ENCODE results near the gene MAP4K1. TPM values are rescaled to one million over a fixed set of nuclear protein-coding genes. Genes with fewer than 3 reads are reported as not detected.
A peak's percentile ranks its signal among the peaks of the same experiment; 100 is the strongest.
"Not testable (repeated sequence)": the region's sequence is repeated elsewhere in the genome, so short reads cannot be mapped to it uniquely, and the experiment has no call there.

The MAP4K1 gene
- polyA plus RNA-seq, 3 donors = 2.3 to 4.2 (median 3.9) TPM

DNA sequence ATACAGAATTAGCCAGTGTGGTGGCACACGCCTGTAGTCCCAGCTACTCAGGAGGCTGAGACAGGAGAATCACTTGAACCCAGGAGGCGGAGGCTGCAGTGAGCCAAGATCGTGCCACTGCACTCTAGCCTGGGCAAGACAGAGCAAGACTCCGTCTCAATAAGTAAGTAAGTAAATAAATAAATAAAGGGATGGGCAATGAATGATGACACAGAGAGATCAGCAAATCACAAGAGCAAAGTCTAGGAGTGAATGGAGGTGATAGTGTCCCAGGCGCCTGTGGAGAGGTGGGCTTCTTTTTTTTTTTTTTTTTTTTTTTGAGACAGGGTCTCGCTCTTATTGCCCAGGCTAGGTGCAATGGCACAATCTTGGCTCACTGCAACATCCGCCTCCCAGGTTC is 58.8 kb downstream of the MAP4K1 start:
- DNase-seq (ENCODE audit: extremely low read depth in 1 of 11, low read depth in 9 of 11, low spot score in 4 of 11) = not testable (repeated sequence)

- DNase-seq (ENCODE audit: extremely low read depth in 1 of 11, low read depth in 9 of 11, low spot score in 4 of 11) = no peak
Measured at GRCh38 chr19:38557205-38557799, 60.5 kb downstream of the MAP4K1 start.

DNA sequence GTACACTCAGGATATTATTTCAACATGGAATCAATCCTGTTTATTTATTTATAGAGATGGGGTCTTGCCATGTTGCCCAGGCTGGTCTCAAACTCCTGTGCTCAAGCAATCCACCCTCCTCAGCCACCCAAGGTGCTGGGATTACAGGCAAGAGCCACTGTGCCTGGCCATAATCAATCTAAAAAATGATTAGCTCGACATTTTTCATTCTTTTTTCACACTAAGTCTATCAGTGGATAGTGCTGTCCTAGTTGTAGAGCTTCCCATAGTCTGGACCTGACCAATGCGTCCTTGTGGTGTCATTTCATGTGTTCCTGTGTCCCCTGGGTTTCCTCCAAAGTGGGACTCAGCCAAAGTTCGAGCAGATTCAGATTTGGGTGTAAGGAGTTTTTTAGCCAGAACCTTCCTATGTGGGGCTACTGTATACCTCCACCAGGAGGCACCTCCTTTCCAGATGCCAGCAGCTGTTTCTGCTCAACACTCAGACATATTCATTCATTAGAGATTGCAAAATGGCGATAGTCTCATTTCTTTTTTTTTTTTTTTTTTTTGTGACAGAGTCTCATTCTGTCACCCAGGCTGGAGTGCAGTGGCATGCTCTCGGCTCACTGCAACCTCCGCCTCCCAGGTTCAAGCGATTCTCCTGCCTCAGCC is 61.1 kb downstream of the MAP4K1 start:
- no peak for DNase-seq (ENCODE audit: extremely low read depth in 1 of 11, low read depth in 9 of 11, low spot score in 4 of 11)

DNA sequence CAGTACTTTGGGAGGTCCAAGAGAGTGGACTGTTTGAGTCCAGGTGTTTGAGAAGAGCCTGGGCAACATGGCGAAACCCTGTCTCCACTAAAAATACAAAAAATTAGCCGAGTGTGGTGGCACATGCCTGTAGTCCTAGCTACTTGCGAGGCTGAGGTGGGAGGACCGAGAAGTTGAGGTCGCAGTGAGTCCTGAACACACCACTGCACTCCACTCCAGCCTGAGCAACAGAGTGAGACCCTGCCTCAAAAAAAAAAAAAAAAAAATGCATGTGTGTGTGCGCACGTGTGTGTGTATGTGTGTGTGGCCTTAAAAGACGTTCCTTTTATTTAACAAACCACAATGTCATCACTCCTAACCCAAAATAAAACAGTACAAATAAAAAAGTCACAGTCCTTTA is 62.6 kb downstream of the MAP4K1 start:
- DNase-seq (ENCODE audit: extremely low read depth in 1 of 11, low read depth in 9 of 11, low spot score in 4 of 11) = no peak

DNA sequence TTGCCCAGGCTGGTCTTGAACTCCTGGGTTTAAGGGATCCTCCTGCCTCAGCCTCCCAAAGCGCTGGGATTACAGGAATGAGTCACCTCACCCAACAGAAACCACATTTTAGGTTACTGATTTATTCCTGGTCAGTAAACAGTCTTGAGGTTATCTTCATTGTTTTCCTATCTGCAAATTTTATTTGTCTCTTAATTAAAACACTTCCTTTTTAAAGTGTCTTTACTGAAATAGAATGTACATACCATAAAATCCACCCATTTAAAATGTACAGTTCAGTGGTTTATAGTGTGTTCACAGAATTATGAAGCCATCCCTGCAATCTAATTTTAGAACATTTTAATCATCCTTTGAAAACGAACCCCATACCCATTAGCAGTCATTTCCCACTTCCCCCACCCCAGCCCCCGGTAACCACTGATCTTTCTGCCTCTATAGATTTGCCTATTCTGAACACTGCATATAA is 63.0 kb downstream of the MAP4K1 start:
- DNase-seq (ENCODE audit: extremely low read depth in 1 of 11, low read depth in 9 of 11, low spot score in 4 of 11) = no peak

DNA sequence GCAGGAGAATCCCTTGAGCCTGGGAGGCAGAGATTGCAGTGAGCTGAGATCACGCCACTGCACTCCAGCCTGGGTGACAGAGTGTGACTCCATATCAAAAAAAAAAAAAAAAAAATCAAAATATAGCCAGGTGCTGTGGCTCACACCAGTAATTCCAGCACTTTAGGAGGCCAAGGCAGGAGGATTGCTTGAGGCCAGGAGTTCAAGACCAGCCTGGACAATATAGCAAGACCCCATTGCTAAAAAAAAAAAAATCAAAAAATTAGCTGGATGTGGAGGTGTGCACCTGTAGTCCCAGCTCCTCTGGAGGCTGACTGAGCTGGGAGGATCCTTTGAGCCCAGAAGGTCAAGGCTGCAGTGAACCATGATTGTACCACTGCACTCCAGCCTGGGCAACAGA is 64.5 kb downstream of the MAP4K1 start:
- not testable (repeated sequence) for DNase-seq (ENCODE audit: extremely low read depth in 1 of 11, low read depth in 9 of 11, low spot score in 4 of 11)

DNA sequence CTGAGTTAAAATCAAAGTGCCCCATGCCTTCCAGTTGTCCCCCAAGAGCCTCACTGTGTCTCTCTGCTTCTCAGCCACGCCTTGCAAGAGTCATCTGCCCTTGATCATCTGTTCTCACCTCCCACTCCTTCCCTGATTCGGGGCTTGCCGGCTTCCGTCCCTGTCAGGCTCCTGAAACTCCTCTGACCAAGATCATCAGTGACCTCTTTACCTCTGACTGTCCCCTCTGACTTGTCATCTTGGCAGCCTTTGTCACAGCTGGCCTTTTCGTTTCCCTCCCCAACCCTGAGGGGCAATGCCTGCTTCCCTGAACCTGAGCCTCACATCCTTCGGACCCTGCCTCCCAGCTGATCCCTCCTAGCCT is 66.3 kb downstream of the MAP4K1 start:
- DNase-seq (ENCODE audit: extremely low read depth in 1 of 11, low read depth in 9 of 11, low spot score in 4 of 11) = no peak

DNA sequence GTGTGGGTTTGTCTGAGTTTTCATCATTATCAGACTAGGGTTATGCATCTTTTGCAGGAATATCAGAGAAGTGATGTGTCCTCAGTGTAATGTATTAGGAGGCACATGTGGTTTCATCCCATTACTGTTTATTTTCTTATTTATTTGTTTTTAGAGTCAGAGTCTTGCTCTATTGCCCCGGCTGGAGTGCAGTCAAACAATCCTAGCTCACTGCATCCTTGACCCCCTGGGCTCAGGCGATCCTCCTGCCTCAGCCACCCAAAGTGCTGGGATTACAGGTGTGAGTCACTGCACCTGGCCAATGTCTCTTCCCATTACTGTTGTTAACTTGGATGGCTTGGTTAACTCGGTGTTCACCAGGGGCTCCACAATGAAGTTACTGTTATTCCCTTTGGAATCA is 67.4 kb downstream of the MAP4K1 start:
- no peak for DNase-seq (ENCODE audit: extremely low read depth in 1 of 11, low read depth in 9 of 11, low spot score in 4 of 11)

- no peak for DNase-seq (ENCODE audit: extremely low read depth in 1 of 11, low read depth in 9 of 11, low spot score in 4 of 11)
Measured at GRCh38 chr19:38549942-38550341, 67.8 kb downstream of the MAP4K1 start.

DNA sequence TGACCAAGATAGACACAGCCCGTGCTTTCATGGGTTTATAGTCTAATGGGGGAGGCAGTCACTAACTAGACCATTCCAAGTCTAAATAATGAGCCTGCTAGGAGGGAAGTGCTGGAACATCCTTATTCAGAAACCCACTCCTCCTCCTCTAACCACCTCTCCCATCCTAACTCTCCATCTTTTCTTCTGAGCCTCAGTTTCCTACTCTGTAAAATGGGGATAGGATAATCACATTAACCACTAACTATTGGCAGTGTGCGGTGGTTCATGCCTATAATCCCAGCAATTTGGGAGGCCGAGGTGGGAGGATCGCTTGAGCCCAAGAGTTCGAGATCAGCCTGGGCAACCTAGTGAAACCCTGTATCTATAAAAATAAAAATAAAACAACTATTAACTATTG is 68.7 kb downstream of the MAP4K1 start:
- DNase-seq (ENCODE audit: extremely low read depth in 1 of 11, low read depth in 9 of 11, low spot score in 4 of 11) = no peak

- no peak for DNase-seq (ENCODE audit: extremely low read depth in 1 of 11, low read depth in 9 of 11, low spot score in 4 of 11)
Measured at GRCh38 chr19:38547421-38547820, 70.3 kb downstream of the MAP4K1 start.

DNA sequence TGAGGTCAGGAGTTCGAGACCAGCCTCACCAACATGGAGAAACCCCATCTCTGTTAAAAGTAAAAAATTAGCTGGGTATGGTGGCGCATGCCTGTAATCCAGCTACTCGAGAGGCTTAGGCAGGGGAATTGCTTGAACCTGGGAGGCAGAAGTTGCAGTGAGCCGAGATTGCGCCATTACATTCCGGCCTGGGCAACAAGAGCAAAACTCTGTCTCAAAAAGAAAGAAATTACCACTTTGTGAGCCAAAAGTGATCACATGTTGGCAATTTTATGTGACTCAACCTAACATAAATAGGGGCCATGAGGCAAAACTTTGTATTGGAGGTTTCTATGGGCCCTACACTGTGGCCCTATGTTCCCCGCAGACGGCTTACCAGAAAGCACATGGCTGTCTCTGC is 72.2 kb downstream of the MAP4K1 start:
- no peak for DNase-seq (ENCODE audit: extremely low read depth in 1 of 11, low read depth in 9 of 11, low spot score in 4 of 11)

DNA sequence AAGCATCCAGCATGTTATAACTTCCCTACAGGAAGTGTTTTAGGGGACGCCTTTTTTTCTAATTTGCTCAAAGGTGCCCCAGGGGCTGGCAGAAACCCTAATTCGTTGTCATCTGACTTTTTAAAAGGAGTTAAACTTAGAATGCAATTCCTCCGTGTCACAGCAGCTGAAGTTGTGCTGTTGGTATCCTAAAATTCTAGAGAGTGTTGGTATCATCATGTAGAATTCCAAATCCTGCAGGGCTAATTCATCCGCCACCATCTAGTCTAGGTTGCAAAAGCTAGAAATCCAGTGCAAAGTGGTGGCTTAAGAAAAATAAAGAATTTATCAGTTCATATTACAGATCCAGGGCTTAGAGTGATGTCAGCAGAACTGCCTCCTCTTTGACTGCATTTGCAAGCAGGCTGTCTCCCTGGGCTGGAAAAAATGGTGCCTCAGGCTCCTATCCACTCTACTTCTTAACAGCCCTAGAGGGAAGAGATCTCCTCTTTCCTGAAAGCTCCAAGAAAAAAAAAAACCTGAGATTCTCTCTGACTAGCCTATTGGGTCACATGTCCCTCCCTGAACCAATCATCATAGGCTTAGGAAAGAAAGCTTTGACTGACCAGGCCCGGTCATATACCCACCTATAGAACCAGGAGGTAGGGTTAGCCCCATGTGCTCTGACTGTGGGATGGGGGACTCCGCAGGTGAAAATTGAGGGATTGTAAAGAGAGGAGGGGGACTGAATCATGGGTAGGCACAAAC is 73.0 kb downstream of the MAP4K1 start:
- DNase-seq (ENCODE audit: extremely low read depth in 1 of 11, low read depth in 9 of 11, low spot score in 4 of 11) = peak in 3 of 11 donors; percentile 23 to 39 (median 31)

DNA sequence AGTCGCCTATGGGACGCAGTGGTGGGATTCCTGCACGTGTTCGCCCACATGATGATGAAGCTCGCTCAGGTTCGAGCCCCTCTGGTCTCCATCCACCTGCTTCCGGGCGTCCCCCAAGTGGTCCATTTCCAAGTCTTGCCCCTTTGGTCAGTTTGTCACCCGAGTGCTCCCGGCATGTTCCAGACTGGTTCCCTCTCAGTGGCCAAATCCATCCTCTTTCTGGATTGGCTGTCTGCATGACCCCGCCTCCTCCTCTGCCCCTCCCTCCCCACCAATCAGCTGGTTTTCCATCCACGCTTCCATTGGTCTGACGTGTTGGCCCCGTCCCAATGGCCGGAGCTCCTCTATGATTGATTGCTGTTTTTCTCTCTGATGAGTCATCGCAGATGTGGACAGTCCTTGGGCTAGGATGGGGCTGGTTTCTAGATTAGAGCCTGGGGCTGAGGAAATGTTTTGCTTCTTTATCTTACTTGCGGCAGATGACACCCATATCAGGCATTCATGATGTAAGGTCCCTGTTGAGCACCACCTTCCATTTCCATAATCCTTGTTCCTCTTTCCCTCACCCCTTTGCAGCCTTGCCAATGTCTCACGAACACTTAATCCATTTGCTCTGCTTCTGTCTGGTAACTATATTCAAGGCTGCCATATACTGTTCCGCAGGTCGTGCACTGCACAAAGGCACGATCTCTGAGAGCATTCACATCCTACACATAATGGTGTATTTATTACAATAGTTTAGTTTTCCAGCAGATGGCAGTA is 73.8 kb downstream of the MAP4K1 start:
- DNase-seq (ENCODE audit: extremely low read depth in 1 of 11, low read depth in 9 of 11, low spot score in 4 of 11) = peak in 7 of 11 donors; percentile 26 to 48 (median 34)

- DNase-seq (ENCODE audit: extremely low read depth in 1 of 11, low read depth in 9 of 11, low spot score in 4 of 11) = no peak
Measured at GRCh38 chr19:38543286-38543806, 74.4 kb downstream of the MAP4K1 start.

DNA sequence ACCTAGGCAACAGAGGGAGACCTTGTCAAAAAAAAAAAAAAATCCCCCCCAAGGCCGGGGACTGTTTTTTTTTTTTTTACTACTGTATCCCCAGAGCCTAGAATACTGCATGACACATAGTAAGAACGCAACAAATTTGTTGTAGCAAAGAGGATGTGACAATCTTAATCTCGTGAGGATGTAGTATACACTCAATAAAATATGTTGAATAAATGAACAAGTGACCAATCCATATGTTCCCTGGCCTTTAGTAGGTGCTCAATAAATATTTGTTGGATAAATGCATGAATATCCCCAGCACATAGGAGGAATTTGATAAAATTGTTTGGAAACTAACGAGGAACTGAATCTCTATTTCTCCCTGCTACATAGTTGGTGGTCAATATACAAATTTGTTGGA is 75.7 kb downstream of the MAP4K1 start:
- no peak for DNase-seq (ENCODE audit: extremely low read depth in 1 of 11, low read depth in 9 of 11, low spot score in 4 of 11)

DNA sequence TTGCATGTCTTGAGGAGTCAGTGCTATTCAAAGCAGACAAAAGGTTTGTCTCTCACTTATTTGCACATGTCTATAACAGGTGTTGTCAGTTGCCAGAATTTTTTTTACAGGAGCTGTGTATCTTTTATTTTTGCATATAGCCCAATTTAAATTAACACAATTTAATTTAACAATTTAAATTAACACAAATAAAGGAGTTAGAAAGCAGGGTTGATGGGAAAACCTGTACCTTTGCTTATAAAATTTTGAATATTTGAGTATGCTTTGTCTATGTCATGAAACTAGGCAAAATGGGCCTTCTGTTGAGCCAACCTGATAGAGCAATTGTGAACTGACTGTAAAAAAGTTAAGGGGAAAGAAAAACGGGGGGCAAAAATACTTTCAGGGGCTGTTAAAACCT is 78.0 kb downstream of the MAP4K1 start:
- no peak for DNase-seq (ENCODE audit: extremely low read depth in 1 of 11, low read depth in 9 of 11, low spot score in 4 of 11)

GRCh38 chr19:38538793-38539528 is 78.8 kb downstream of the MAP4K1 start:
- no peak for DNase-seq (ENCODE audit: extremely low read depth in 1 of 11, low read depth in 9 of 11, low spot score in 4 of 11)

DNA sequence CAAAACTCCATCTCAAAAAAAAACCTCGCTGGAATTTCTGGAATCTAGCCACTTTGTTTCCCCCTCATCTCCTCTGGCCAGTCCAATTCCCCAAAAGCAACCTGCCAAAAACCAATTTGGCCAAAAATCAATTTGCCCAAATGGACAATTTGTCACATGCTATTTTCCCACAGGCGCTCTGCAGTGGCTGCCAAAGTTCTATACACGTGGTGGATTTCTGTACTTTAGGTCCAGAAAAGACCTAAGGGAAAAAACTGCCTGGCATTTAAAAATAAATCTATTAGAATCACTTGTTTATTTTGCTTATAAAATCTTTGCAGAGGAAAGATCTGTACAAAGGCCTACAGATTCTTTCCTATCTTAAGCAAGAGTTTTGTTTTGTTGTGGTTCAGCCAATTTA is 79.4 kb downstream of the MAP4K1 start:
- no peak for DNase-seq (ENCODE audit: extremely low read depth in 1 of 11, low read depth in 9 of 11, low spot score in 4 of 11)

Measured in renal cortex interstitium (tissue), 11 donors.